ENCODE results near the gene MYOM3. TPM values are rescaled to one million over a fixed set of nuclear protein-coding genes. Genes with fewer than 3 reads are reported as not detected.

Gene MYOM3
- polyA plus RNA-seq, 1 donor (not counting 4 experiments of a cell fraction or from before 2014, with no cell fraction given), result 0.49 TPM

GRCh38 chr1:24141311-24141997 lies 29.5 kb upstream of the MYOM3 start:
- H3K4me3 ChIP-seq (ENCODE audit: control insufficient read depth in 2 of 3, extremely low read depth in 1 of 3, insufficient read depth in 2 of 3, low read depth in 1 of 3, low read length in 3 of 3), result no peak overlapping the region
- no peak overlapping the region for H3K27ac ChIP-seq (ENCODE audit: control insufficient read depth, insufficient read depth, low read length)
- H3K9ac ChIP-seq (ENCODE audit: control insufficient read depth, extremely low read depth, insufficient read depth, low read length), result no peak overlapping the region
- dilution Hi-C loops (cut with MboI; ENCODE audit: extremely low pct_ligation_motif_present, low sequenced_read_pairs), result no loop called here
- TF ChIP-seq CTCF (optimal IDR thresholded peaks at IDR 0.05 in 1 of 3, IDR thresholded peaks at IDR 0.05 in 1 of 3, conservative IDR thresholded peaks at IDR 0.05 in 1 of 3; ENCODE audit: extremely low read depth in 1 of 3, insufficient read depth in 2 of 3, low read length in 3 of 3) (no peak), EZH2 (IDR thresholded peaks at IDR 0.05; ENCODE audit: low read length) (no peak)
- no peaks in the 10 kb centered on the region for H3K36me3 ChIP-seq (ENCODE audit: control insufficient read depth in 2 of 2, extremely low read depth in 1 of 2, insufficient read depth in 2 of 2, low read length in 2 of 2)
- H3K4me2 ChIP-seq (ENCODE audit: control insufficient read depth, extremely low read depth, insufficient read depth, low read depth, low read length), result no peak overlapping the region
- no peaks in the 10 kb centered on the region for H3K9me1 ChIP-seq (ENCODE audit: control insufficient read depth, extremely low read depth, insufficient read depth, low read length)
- no peak for DNase-seq (ENCODE audit: low read depth, low spot score)
- no peaks in the 10 kb centered on the region for H4K20me1 ChIP-seq (ENCODE audit: control insufficient read depth, extremely low read depth, insufficient read depth, low read length)
- H3K27me3 ChIP-seq (ENCODE audit: control insufficient read depth, extremely low read depth, insufficient read depth, low read length), result no peaks in the 10 kb centered on the region
- H3K79me2 ChIP-seq (ENCODE audit: control insufficient read depth, insufficient read depth, low read length), result no peaks in the 10 kb centered on the region
- no peak for FAIRE-seq
- no peaks in the 10 kb centered on the region for H3K9me3 ChIP-seq (ENCODE audit: control insufficient read depth, low read depth, low read length)
- H3K4me1 ChIP-seq (ENCODE audit: control insufficient read depth, extremely low read depth, insufficient read depth, low read length), result peaks cover 18% of the 10 kb centered on the region
- H2AFZ ChIP-seq (ENCODE audit: control insufficient read depth, low read length), result no peak overlapping the region

- TF ChIP-seq EZH2 (IDR thresholded peaks at IDR 0.05; ENCODE audit: low read length) (no peak), CTCF (optimal IDR thresholded peaks at IDR 0.05 in 1 of 3, IDR thresholded peaks at IDR 0.05 in 1 of 3, conservative IDR thresholded peaks at IDR 0.05 in 1 of 3; ENCODE audit: extremely low read depth in 1 of 3, insufficient read depth in 2 of 3, low read length in 3 of 3) (no peak)
- no peaks in the 10 kb centered on the region for H3K36me3 ChIP-seq (ENCODE audit: control insufficient read depth in 2 of 2, extremely low read depth in 1 of 2, insufficient read depth in 2 of 2, low read length in 2 of 2)
- dilution Hi-C loops (cut with MboI; ENCODE audit: extremely low pct_ligation_motif_present, low sequenced_read_pairs), result no loop called here
- no peaks in the 10 kb centered on the region for H4K20me1 ChIP-seq (ENCODE audit: control insufficient read depth, extremely low read depth, insufficient read depth, low read length)
- no peak overlapping the region for H3K4me2 ChIP-seq (ENCODE audit: control insufficient read depth, extremely low read depth, insufficient read depth, low read depth, low read length)
- H3K9me1 ChIP-seq (ENCODE audit: control insufficient read depth, extremely low read depth, insufficient read depth, low read length), result no peaks in the 10 kb centered on the region
- no peak overlapping the region for H2AFZ ChIP-seq (ENCODE audit: control insufficient read depth, low read length)
- no peak overlapping the region for H3K27ac ChIP-seq (ENCODE audit: control insufficient read depth, insufficient read depth, low read length)
- no peak overlapping the region for H3K9ac ChIP-seq (ENCODE audit: control insufficient read depth, extremely low read depth, insufficient read depth, low read length)
- FAIRE-seq (no peak), DNase-seq (ENCODE audit: low read depth, low spot score) (no peak)
- H3K27me3 ChIP-seq (ENCODE audit: control insufficient read depth, extremely low read depth, insufficient read depth, low read length), result no peaks in the 10 kb centered on the region
- peaks cover 18% of the 10 kb centered on the region for H3K4me1 ChIP-seq (ENCODE audit: control insufficient read depth, extremely low read depth, insufficient read depth, low read length)
- no peak overlapping the region for H3K4me3 ChIP-seq (ENCODE audit: control insufficient read depth in 2 of 3, extremely low read depth in 1 of 3, insufficient read depth in 2 of 3, low read depth in 1 of 3, low read length in 3 of 3)
- H3K9me3 ChIP-seq (ENCODE audit: control insufficient read depth, low read depth, low read length), result no peaks in the 10 kb centered on the region
- no peaks in the 10 kb centered on the region for H3K79me2 ChIP-seq (ENCODE audit: control insufficient read depth, insufficient read depth, low read length)
These were observed 28.8 kb upstream of the MYOM3 start for GRCh38 chr1:24140741-24141181.
